Spleen (tissue), 7 donors: ENCODE results near the gene MVK.

Source experiments
- POLR2AphosphoS5 ChIP-seq, 3 donors: sonication (generic); formaldehyde crosslinking; IDR thresholded peaks; one replicate each; pipeline ENCODE4 v1.5.1; 2017; ENCODE audit warnings: antibody characterized with exemption in 3 of 3
- TF ChIP-seq, protein P1 (sequence below), 11 experiments: fragments of 200-600 bp in 7 of 11; fragments of 450-650 bp in 4 of 11; sonication (generic) in 4 of 11; IDR thresholded peaks in 8 of 11; conservative IDR thresholded peaks in 3 of 11; 1 replicate in 7 of 11; 2 replicates in 4 of 11; pipeline versions ENCODE4 v1.4.0 to v1.8.0; 2016 to 2021; ENCODE audit warnings: antibody characterized with exemption in 11 of 11, inconsistent platforms in 4 of 11, mild to moderate bottlenecking in 1 of 11
- donor health status: DM: no; HTN: no; CAD: no; lungs with moderate emphysema.
- donor health status: DM: no; HTN: no; CAD: no.
- donor health status: DM: no; HTN: no; CAD: no.

DNA sequence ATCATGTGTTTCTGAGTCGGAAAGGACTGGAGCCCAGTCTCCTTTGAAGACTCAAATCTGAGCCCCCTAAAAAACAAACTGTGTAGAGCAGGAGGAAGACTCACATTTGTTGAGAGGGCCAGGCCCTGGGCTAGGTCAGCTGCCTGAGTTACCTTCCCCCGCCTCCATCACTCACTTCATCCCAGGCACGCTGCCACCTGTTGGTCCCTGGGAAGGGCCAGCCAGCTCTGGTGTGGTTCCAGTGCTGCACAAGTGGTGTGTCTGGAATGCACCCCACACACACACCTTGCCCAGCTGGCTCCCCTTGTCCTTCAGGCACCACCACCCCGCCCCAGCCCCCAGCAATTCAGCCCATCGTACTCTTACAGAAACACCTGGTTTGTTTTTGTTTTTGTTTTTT is 9.0 kb downstream of the MVK start:
- no peak for TF ChIP-seq POLR2AphosphoS5 (IDR thresholded peaks at IDR 0.05)
- TF ChIP-seq, protein P1, sequence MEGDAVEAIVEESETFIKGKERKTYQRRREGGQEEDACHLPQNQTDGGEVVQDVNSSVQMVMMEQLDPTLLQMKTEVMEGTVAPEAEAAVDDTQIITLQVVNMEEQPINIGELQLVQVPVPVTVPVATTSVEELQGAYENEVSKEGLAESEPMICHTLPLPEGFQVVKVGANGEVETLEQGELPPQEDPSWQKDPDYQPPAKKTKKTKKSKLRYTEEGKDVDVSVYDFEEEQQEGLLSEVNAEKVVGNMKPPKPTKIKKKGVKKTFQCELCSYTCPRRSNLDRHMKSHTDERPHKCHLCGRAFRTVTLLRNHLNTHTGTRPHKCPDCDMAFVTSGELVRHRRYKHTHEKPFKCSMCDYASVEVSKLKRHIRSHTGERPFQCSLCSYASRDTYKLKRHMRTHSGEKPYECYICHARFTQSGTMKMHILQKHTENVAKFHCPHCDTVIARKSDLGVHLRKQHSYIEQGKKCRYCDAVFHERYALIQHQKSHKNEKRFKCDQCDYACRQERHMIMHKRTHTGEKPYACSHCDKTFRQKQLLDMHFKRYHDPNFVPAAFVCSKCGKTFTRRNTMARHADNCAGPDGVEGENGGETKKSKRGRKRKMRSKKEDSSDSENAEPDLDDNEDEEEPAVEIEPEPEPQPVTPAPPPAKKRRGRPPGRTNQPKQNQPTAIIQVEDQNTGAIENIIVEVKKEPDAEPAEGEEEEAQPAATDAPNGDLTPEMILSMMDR (IDR thresholded peaks at IDR 0.05 in 8 of 11, conservative IDR thresholded peaks at IDR 0.05 in 3 of 11), result no peak
